ENCODE measurements around the gene WBP1. TPM values are rescaled to one million over a fixed set of nuclear protein-coding genes. Genes with fewer than 3 reads are reported as not detected.
"Not testable (repeated sequence)": the region's sequence is repeated elsewhere in the genome, so short reads cannot be mapped to it uniquely, and the experiment has no call there.

Gene WBP1
- total RNA-seq, 2 donors from 2014 or later: 43.0 to 57.4 TPM

DNA sequence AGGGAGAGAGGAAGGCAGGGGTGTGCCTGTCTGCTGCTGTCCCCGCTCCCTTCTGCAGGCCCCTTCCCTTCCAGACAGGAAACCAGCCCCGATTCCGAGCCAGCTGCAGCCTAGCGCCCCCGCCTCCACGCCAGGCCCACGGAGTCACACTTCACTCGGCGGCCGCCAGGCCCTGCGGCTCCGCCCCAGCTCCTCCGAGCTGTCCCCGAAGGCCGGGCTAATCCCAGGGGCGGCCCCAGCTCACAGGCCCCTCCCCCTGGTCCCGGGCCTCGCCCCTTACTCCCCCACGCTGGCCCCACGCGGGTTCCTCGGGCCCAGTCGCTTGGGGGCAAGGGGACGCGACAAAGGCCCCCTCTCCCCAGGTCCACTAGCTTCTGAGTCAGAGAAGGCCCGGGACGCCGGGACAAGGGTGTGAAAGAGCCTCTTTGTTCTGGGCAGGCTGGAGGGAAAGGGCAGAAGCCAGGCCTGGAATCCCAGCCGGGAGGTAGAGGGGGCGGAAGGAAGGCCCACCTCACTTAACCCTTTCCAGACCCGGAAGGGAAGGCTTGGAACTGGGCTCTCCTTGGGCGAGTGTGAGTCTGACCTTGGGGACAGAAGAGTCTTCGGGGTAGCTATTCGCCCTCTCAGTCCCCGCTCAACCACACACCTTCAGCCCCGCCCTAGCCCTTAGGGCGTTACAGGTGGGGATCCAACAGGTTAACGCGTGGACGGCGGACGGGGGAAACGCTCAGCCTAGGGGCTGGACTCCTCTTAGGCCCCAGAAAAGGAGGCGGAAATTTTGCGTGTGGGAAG, 17.7 kb upstream of the WBP1 start:
- H3K4me3 ChIP-seq: peak overlapping the region; percentile 41 to 61
- H3K4me1 ChIP-seq: peaks cover 0 to 61% of the 10 kb centered on the region in 2 donors
- H3K27ac ChIP-seq: peak overlapping the region; percentile 86 to 89
- no peaks in the 10 kb centered on the region for H3K36me3 ChIP-seq
- peak; percentile 85 for DNase-seq (ENCODE audit: low spot score)
- no peaks in the 10 kb centered on the region for H3K9me3 ChIP-seq
- no peaks in the 10 kb centered on the region for H3K27me3 ChIP-seq
- TF ChIP-seq, protein P1, sequence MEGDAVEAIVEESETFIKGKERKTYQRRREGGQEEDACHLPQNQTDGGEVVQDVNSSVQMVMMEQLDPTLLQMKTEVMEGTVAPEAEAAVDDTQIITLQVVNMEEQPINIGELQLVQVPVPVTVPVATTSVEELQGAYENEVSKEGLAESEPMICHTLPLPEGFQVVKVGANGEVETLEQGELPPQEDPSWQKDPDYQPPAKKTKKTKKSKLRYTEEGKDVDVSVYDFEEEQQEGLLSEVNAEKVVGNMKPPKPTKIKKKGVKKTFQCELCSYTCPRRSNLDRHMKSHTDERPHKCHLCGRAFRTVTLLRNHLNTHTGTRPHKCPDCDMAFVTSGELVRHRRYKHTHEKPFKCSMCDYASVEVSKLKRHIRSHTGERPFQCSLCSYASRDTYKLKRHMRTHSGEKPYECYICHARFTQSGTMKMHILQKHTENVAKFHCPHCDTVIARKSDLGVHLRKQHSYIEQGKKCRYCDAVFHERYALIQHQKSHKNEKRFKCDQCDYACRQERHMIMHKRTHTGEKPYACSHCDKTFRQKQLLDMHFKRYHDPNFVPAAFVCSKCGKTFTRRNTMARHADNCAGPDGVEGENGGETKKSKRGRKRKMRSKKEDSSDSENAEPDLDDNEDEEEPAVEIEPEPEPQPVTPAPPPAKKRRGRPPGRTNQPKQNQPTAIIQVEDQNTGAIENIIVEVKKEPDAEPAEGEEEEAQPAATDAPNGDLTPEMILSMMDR (IDR thresholded peaks at IDR 0.05): peak in 1 of 2 donors; percentile 36

DNA sequence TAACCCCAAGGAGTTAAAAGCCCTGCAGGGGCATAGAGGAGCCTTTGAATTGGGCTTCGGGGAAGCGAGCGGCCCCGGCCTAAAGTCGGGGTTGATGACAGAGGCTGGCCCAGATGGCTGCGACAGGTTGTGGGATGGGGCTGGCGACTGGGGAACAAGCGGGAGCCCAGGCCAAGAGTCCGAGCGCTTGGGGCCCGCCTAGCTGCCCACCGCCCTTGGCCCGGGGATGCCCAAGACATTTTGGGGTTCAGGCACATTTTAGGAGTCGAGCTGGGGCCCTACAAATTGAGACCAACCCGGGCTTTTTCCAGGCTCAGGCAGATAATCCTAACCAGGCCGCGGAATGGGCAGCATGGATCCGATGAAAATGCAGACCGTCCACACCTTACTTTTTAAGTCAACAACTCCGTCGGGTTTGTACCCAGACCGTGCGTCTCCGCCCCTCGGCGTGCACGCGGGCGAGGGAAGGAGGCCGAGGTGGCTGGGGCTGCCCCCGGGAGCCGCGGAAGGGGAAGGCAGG, 17.0 kb upstream of the WBP1 start:
- Histone ChIP-seq H3K4me1 (peaks cover 0 to 55% of the 10 kb centered on the region in 2 donors), H3K9me3 (no peaks in the 10 kb centered on the region), H3K4me3 (peak overlapping the region; percentile 41 to 61), H3K27me3 (no peaks in the 10 kb centered on the region), H3K27ac (peak overlapping the region; percentile 86 to 89), H3K36me3 (no peaks in the 10 kb centered on the region)
- TF ChIP-seq, protein P1 (IDR thresholded peaks at IDR 0.05): no peak
- DNase-seq (ENCODE audit: low spot score): no peak

DNA sequence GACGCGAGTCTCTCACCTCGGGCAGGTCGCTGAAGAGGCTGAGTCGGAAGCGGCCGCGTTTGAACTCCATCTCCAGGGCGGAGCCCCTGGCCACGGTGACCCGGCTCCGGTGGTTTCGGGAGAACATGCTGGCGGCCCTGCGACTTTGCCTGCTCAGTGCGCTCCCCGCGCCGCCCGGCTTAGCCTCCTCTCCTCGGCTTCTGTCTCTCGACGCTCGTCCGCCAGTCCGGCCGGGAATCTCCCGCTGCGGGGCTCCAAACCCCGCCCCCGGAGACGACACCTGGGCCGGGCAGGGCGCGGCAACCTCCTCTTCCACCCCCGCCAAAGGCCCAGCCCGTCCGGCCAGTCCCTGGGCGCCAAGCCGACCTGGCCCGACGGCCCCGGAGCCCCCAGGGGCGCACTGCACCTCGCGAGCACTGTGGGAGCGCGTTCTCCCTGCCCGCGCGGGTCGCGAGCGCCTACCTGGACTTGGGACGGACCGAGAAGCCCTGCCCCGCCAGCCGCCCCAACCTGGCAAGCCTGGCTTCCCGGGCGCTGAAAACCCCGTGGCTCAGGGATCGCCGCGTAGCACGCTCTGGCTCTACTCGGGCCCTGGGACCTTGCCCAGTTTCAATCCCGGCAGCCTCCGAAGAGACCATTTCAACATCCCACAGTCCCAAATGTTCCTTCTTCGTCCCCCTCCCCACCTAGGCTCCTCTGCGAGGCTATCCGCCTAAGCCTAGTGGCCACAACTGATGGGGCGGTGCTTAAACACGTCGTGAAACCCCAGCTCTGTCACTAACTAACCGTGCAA, 16.4 kb upstream of the WBP1 start, which contains the start of gene RTKN:
Gene RTKN, minus strand, starts transcription at position 248 of the 793 bp plus-strand sequence. Its CDS starts 121 bp downstream, at position 127.
- Histone ChIP-seq H3K36me3 (no peaks in the 10 kb centered on the region), H3K4me3 (peak within 1 kb of the TSS; percentile 41 to 61), H3K27ac (peak within 1 kb of the TSS; percentile 86 to 89), H3K27me3 (no peaks in the 10 kb centered on the region), H3K4me1 (peaks cover 0 to 48% of the 10 kb centered on the region in 2 donors), H3K9me3 (no peaks in the 10 kb centered on the region)
- TF ChIP-seq, protein P1 (IDR thresholded peaks at IDR 0.05): no peak
- no peak for DNase-seq (ENCODE audit: low spot score)

DNA sequence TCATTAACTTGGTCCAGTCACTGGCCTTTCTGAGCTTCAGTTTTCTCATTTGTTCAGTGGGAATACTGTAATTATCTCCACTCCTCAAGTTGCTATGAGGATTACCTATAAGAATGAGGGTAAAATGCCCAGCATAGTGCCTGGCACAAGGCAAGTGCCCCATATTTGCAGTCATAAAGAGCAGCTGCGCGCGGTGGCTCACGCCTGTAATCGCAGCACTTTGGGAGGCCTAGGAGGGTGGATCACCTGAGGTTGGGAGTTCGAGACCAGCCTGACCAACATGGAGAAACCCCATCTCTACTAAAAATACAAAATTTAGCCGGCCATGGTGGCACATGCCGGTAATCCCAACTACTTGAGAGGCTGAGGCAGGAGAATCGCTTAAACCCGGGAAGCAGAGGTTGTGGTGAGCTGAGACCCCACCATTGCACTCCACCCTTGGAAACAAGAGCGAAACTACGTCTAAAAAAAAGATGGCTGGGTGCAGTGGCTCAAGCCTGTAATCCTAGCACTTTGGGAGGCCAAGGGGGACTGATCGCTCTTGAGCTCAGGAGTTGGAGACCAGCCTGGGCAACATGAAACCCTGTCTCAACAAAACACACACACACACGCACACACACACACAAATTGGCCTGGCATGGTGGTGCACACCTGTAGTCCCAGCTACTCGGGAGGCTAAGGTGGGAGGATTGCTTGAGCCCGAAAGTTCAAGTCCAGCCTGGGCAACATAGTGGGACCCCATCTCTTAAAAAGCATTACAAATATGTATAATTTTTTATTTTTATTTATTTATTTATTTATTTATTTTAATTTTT, 15.5 kb upstream of the WBP1 start:
- not testable (repeated sequence) for H3K9me3 ChIP-seq; DNase-seq (ENCODE audit: low spot score); H3K27me3 ChIP-seq; H3K36me3 ChIP-seq
- Histone ChIP-seq H3K4me3 (peak overlapping the region; percentile 41 to 61), H3K4me1 (peaks cover 0 to 40% of the 10 kb centered on the region in 2 donors), H3K27ac (peak overlapping the region; percentile 86 to 89)

DNA sequence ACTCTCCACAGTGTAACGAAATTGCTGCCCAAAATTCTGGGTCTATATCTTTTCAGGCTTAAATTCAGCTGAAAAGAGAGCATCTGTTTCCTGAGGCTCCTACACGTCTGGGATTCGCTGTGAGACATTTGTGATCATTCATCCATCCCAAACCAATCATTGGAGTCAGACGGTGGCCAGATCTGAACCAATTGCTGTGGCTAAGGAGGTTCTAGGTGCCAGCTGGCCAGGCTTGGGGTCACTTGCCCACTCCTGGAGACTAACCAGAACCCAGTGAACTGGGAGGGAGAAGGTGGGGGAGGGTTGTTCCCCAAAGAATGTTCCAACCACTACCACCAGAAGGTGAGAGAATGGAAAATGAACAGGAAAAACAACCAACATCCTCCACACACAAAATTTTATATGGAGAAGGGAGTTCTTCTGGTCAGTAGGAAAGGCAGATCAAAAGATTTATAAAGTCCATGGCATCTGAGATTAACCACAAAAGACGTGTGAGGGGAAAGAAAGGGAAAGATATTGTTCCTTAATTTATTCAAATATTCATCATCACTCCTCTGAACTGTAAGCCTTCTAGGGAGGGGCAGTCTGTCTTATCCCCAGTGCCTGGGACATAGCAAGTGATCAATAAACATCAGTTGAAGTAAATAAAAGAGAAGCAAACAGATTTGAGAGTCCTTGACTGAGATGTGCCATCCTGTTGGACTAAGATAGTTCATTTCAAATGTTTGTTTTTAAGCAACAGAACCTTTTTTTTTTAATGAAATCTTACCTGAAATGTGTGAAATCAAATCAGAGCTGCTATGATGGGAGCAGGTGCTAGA, 13.5 kb upstream of the WBP1 start:
- Histone ChIP-seq H3K4me1 (peaks cover 0 to 26% of the 10 kb centered on the region in 2 donors), H3K27ac (no peak overlapping the region), H3K27me3 (no peaks in the 10 kb centered on the region), H3K4me3 (no peak overlapping the region), H3K9me3 (no peaks in the 10 kb centered on the region), H3K36me3 (no peaks in the 10 kb centered on the region)
- TF ChIP-seq, protein P1 (IDR thresholded peaks at IDR 0.05): no peak
- no peak for DNase-seq (ENCODE audit: low spot score)
